GM23338 (cell line): ENCODE data around the gene TNNI3. TPM values are rescaled to one million over a fixed set of nuclear protein-coding genes. Genes with fewer than 3 reads are reported as not detected.

Source experiments
- CREB1 ChIP-seq: fragments of 250-450 bp; sonication (Bioruptor Pico); IDR thresholded peaks from 2 replicates; pipeline ENCODE4 v1.5.0; 2020; ENCODE audit warnings: low read depth, mild to moderate bottlenecking, moderate library complexity
- EZH2 ChIP-seq: fragments of 200-600 bp; sonication (generic); IDR thresholded peaks from one replicate; pipeline ENCODE4 v1.8.0; 2017; ENCODE audit warnings: antibody characterized with exemption, mild to moderate bottlenecking, low read depth; ENCODE audit not compliant: unreplicated experiment
- JUNB ChIP-seq: IDR thresholded peaks from one replicate; pipeline ENCODE4 v1.6.1; 2016; ENCODE audit warnings: antibody characterized with exemption; ENCODE audit not compliant: unreplicated experiment
- POLR2AphosphoS5 ChIP-seq: IDR thresholded peaks from 2 replicates; pipeline ENCODE4 v1.6.1; 2016; ENCODE audit warnings: antibody characterized with exemption, low read depth
- REST ChIP-seq: IDR thresholded peaks from one replicate; pipeline ENCODE4 v1.6.1; 2018; ENCODE audit warnings: antibody characterized with exemption; ENCODE audit not compliant: unreplicated experiment
- polyA plus RNA-seq: library from polyadenylated mRNA; unstranded; fragments of >200 nt; fragmentation: Nextera tagmentation; extraction: Ambion mirVana; gene quantifications from 2 replicates; pipeline ENCODE4 v1.2.1, GENCODE V29; 2016
- total RNA-seq: library from RNA; depleted of rRNA; stranded (reverse); fragments of >200 nt; shearing (Covaris generic); gene quantifications from 2 replicates; pipeline ENCODE4 v1.2.3, GENCODE V29; 2014
- TF ChIP-seq, protein P1 (sequence below): fragments of 250-450 bp; sonication (Bioruptor Pico); IDR thresholded peaks from 2 replicates; pipeline ENCODE4 v1.5.0; 2020; ENCODE audit warnings: mild to moderate bottlenecking, moderate library complexity
- TF ChIP-seq, protein P2 (sequence below), 2 experiments: fragments of 200-600 bp in 1 of 2; sonication (generic) in 1 of 2; conservative IDR thresholded peaks; 2 replicates each; pipeline versions ENCODE4 v1.5.1 to v1.6.1; 2016 to 2017; ENCODE audit warnings: antibody characterized with exemption in 2 of 2, low read depth in 2 of 2, mild to moderate bottlenecking in 2 of 2, moderate library complexity in 1 of 2

The TNNI3 gene
- total and polyA plus RNA-seq, 2 experiments from 2014 or later: 21.5 to 150 TPM

GRCh38 chr19:55181740-55182139, 24.2 kb upstream of the TNNI3 start (continued):
- TF ChIP-seq, protein P1, sequence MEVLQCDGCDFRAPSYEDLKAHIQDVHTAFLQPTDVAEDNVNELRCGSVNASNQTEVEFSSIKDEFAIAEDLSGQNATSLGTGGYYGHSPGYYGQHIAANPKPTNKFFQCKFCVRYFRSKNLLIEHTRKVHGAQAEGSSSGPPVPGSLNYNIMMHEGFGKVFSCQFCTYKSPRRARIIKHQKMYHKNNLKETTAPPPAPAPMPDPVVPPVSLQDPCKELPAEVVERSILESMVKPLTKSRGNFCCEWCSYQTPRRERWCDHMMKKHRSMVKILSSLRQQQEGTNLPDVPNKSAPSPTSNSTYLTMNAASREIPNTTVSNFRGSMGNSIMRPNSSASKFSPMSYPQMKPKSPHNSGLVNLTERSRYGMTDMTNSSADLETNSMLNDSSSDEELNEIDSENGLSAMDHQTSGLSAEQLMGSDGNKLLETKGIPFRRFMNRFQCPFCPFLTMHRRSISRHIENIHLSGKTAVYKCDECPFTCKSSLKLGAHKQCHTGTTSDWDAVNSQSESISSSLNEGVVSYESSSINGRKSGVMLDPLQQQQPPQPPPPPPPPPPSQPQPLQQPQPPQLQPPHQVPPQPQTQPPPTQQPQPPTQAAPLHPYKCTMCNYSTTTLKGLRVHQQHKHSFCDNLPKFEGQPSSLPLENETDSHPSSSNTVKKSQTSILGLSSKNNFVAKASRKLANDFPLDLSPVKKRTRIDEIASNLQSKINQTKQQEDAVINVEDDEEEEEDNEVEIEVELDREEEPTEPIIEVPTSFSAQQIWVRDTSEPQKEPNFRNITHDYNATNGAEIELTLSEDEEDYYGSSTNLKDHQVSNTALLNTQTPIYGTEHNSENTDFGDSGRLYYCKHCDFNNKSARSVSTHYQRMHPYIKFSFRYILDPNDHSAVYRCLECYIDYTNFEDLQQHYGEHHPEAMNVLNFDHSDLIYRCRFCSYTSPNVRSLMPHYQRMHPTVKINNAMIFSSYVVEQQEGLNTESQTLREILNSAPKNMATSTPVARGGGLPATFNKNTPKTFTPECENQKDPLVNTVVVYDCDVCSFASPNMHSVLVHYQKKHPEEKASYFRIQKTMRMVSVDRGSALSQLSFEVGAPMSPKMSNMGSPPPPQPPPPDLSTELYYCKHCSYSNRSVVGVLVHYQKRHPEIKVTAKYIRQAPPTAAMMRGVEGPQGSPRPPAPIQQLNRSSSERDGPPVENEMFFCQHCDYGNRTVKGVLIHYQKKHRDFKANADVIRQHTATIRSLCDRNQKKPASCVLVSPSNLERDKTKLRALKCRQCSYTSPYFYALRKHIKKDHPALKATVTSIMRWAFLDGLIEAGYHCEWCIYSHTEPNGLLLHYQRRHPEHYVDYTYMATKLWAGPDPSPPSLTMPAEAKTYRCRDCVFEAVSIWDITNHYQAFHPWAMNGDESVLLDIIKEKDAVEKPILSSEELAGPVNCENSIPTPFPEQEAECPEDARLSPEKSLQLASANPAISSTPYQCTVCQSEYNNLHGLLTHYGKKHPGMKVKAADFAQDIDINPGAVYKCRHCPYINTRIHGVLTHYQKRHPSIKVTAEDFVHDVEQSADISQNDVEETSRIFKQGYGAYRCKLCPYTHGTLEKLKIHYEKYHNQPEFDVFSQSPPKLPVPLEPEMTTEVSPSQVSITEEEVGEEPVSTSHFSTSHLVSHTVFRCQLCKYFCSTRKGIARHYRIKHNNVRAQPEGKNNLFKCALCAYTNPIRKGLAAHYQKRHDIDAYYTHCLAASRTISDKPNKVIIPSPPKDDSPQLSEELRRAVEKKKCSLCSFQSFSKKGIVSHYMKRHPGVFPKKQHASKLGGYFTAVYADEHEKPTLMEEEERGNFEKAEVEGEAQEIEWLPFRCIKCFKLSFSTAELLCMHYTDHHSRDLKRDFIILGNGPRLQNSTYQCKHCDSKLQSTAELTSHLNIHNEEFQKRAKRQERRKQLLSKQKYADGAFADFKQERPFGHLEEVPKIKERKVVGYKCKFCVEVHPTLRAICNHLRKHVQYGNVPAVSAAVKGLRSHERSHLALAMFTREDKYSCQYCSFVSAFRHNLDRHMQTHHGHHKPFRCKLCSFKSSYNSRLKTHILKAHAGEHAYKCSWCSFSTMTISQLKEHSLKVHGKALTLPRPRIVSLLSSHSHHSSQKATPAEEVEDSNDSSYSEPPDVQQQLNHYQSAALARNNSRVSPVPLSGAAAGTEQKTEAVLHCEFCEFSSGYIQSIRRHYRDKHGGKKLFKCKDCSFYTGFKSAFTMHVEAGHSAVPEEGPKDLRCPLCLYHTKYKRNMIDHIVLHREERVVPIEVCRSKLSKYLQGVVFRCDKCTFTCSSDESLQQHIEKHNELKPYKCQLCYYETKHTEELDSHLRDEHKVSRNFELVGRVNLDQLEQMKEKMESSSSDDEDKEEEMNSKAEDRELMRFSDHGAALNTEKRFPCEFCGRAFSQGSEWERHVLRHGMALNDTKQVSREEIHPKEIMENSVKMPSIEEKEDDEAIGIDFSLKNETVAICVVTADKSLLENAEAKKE (CRISPR knock-in tag): no peak
- TF ChIP-seq, protein P2, sequence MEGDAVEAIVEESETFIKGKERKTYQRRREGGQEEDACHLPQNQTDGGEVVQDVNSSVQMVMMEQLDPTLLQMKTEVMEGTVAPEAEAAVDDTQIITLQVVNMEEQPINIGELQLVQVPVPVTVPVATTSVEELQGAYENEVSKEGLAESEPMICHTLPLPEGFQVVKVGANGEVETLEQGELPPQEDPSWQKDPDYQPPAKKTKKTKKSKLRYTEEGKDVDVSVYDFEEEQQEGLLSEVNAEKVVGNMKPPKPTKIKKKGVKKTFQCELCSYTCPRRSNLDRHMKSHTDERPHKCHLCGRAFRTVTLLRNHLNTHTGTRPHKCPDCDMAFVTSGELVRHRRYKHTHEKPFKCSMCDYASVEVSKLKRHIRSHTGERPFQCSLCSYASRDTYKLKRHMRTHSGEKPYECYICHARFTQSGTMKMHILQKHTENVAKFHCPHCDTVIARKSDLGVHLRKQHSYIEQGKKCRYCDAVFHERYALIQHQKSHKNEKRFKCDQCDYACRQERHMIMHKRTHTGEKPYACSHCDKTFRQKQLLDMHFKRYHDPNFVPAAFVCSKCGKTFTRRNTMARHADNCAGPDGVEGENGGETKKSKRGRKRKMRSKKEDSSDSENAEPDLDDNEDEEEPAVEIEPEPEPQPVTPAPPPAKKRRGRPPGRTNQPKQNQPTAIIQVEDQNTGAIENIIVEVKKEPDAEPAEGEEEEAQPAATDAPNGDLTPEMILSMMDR (conservative IDR thresholded peaks at IDR 0.05; ENCODE audit: low read depth in 2 of 2): no peak
- TF ChIP-seq JUNB (no peak), POLR2AphosphoS5 (no peak), EZH2 (no peak), REST (no peak), CREB1 (no peak)
